Activated CD4-positive, alpha-beta T cell treated with anti-CD3 and anti-CD28 coated beads for 36 hours (primary cell): ENCODE measurements around the gene CCDC12. TPM values are rescaled to one million over a fixed set of nuclear protein-coding genes. Genes with fewer than 3 reads are reported as not detected.
"Not testable (repeated sequence)": the region's sequence is repeated elsewhere in the genome, so short reads cannot be mapped to it uniquely, and the experiment has no call there.

ENCODE experiments used
- ATAC-seq: fragments of 200-7000 bp; cut with Tn5 transposase; one replicate; pipeline ENCODE4 v1.10.0; 2021; ENCODE audit warnings: mild to moderate bottlenecking, moderate library complexity
- CTCF ChIA-PET: fragments of 350-600 bp; sonication (Branson Sonifier 250); formaldehyde crosslinking; loops from one replicate; lab custom pipeline; 2021; ENCODE audit warnings: antibody characterized with exemption; lab: Charles Lee
- POLR2A ChIA-PET: fragments of 350-600 bp; sonication (Branson Sonifier 250); formaldehyde crosslinking; loops from one replicate; lab custom pipeline; 2021; ENCODE audit warnings: antibody characterized with exemption, inconsistent platforms; lab: Charles Lee
- DNase-seq: peaks from one replicate; pipeline ENCODE4 v3.0.0-alpha.2; 2020
- H3K27ac Mint-ChIP-seq: one replicate; pipeline ENCODE4 v1.8.0; 2021; ENCODE audit warnings: mixed read lengths
- H3K27me3 Mint-ChIP-seq: one replicate; pipeline ENCODE4 v1.8.0; 2021; ENCODE audit warnings: mixed read lengths
- H3K36me3 Mint-ChIP-seq: one replicate; pipeline ENCODE4 v1.8.0; 2021; ENCODE audit warnings: low read depth, mixed read lengths
- H3K4me1 Mint-ChIP-seq: one replicate; pipeline ENCODE4 v1.8.0; 2021; ENCODE audit warnings: mixed read lengths
- H3K4me3 Mint-ChIP-seq: one replicate; pipeline ENCODE4 v1.8.0; 2021; ENCODE audit warnings: mild to moderate bottlenecking, moderate library complexity, mixed read lengths
- H3K9me3 Mint-ChIP-seq: one replicate; pipeline ENCODE4 v1.8.0; 2021; ENCODE audit warnings: low read depth, mixed read lengths
- intact Hi-C, 2 experiments: fragments of 100-400 bp; cut with DNase I in 1 of 2; cut with micrococcal nuclease in 1 of 2; formaldehyde crosslinking; loops; one replicate each; pipeline versions ENCODE4 v1.14.2 to v1.15.1; 2022 to 2024; cut with DNase I, micrococcal nuclease
- total RNA-seq, 2 experiments: library from RNA; stranded (reverse); gene quantifications; one replicate each; pipeline ENCODE4 v1.2.3, GENCODE V29; 2021

The CCDC12 gene
- total RNA-seq, 2 experiments from 2014 or later = 45.4 to 47.8 TPM

GRCh38 chr3:46964038-46964590 lies 12.4 kb downstream of the CCDC12 start:
- POLR2A ChIA-PET = not testable (repeated sequence)

GRCh38 chr3:46962990-46963389 lies 13.6 kb downstream of the CCDC12 start:
- ChIA-PET POLR2A (interaction anchor here (0.7 kb wide), 1 partner anchor 424 kb away, joined by 3 read pairs; no protein-coding TSS in a partner anchor), CTCF (interaction anchor here (1.0 kb wide), 1 partner anchor 54 kb away, joined by 6 read pairs; no protein-coding TSS in a partner anchor)
- H3K4me3 Mint-ChIP-seq = no peak overlapping the region
- peaks cover 86% of the 10 kb centered on the region for H3K4me1 Mint-ChIP-seq
- intact Hi-C loops = no loop called here
- no peaks in the 10 kb centered on the region for H3K9me3 Mint-ChIP-seq
- H3K27me3 Mint-ChIP-seq = no peaks in the 10 kb centered on the region
- DNase-seq (no peak), ATAC-seq (no peak)
- no peak overlapping the region for H3K27ac Mint-ChIP-seq
- H3K36me3 Mint-ChIP-seq = peaks cover 20% of the 10 kb centered on the region

More at GRCh38 chr3:46964038-46964590, 12.4 kb downstream of the CCDC12 start:
- H3K9me3 Mint-ChIP-seq, H3K27ac Mint-ChIP-seq, DNase-seq, H3K27me3 Mint-ChIP-seq, ATAC-seq, H3K4me3 Mint-ChIP-seq, intact Hi-C loops, CTCF ChIA-PET: not testable (repeated sequence)
- Mint-ChIP-seq H3K36me3 (peaks cover 15% of the 10 kb centered on the region), H3K4me1 (peaks cover 85% of the 10 kb centered on the region)

- Mint-ChIP-seq H3K4me1 (peaks cover 82% of the 10 kb centered on the region), H3K27ac (no peak overlapping the region), H3K4me3 (no peak overlapping the region), H3K9me3 (no peaks in the 10 kb centered on the region), H3K27me3 (no peaks in the 10 kb centered on the region), H3K36me3 (peaks cover 20% of the 10 kb centered on the region)
- CTCF ChIA-PET = interaction anchor here (1.0 kb wide), 1 partner anchor 53 kb away, joined by 6 read pairs; no protein-coding TSS in a partner anchor
- DNase-seq (no peak), ATAC-seq (no peak)
- intact Hi-C loops = no loop called here
- POLR2A ChIA-PET = no interaction called here
Measured at GRCh38 chr3:46962427-46962826, 14.1 kb downstream of the CCDC12 start.

DNA sequence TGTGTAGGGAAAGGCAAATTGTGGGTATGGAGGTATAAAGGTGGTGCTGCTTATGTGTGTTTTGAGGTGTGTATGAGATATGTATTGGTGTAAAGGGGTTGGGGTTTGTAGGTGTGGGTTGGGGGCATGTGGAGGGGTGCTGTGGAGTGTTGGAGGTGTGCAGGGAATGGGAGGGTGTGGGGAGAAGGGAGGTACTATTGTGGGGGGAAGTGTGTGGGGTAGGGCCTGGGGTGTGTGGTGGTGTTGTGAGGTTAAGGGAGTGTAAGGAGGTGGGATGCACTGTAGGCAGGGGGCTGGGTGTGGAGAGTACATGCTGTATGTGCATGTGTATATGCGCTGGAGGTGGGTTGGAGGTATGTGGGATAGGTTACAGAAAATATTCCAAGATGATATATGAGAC lies 15.7 kb downstream of the CCDC12 start:
- Mint-ChIP-seq H3K9me3 (no peaks in the 10 kb centered on the region), H3K4me1 (peaks cover 79% of the 10 kb centered on the region), H3K4me3 (no peak overlapping the region), H3K27me3 (no peaks in the 10 kb centered on the region), H3K36me3 (peaks cover 21% of the 10 kb centered on the region), H3K27ac (peak overlapping the region; percentile 88)
- DNase-seq (no peak), ATAC-seq (no peak)
- ChIA-PET CTCF (interaction anchor here (1.3 to 1.5 kb wide), 2 partner anchors 27 to 52 kb away, joined by 3 to 4 read pairs; no protein-coding TSS in a partner anchor), POLR2A (interaction anchor here (2.4 kb wide), 1 partner anchor 13 kb away, joined by 8 read pairs; no protein-coding TSS in a partner anchor)
- intact Hi-C loops = no loop called here

- Mint-ChIP-seq H3K36me3 (peaks cover 23% of the 10 kb centered on the region), H3K4me3 (peak overlapping the region; percentile 2), H3K9me3 (no peaks in the 10 kb centered on the region), H3K27ac (peak overlapping the region; percentile 88), H3K27me3 (no peaks in the 10 kb centered on the region), H3K4me1 (peaks cover 79% of the 10 kb centered on the region)
- intact Hi-C loops = no loop called here
- POLR2A ChIA-PET = interaction anchor here (1.6 to 2.4 kb wide), 2 partner anchors 13 to 16 kb away, joined by 5 to 8 read pairs; partner anchors contain the start of gene CCDC12
- DNase-seq (no peak), ATAC-seq (no peak)
- CTCF ChIA-PET = interaction anchor here (1.3 to 1.7 kb wide), 4 partner anchors 27 to 51 kb away, joined by 3 to 5 read pairs (median 4); no protein-coding TSS in a partner anchor
Measured at GRCh38 chr3:46960081-46960701, 16.4 kb downstream of the CCDC12 start.

- DNase-seq (peak; percentile 71), ATAC-seq (peak; percentile 92)
- H3K36me3 Mint-ChIP-seq = peaks cover 29% of the 10 kb centered on the region
- peak overlapping the region; percentile 2 for H3K4me3 Mint-ChIP-seq
- no peaks in the 10 kb centered on the region for H3K27me3 Mint-ChIP-seq
- H3K4me1 Mint-ChIP-seq = peaks cover 86% of the 10 kb centered on the region
- CTCF ChIA-PET = interaction anchor here (0.7 to 2.1 kb wide), 8 partner anchors 8 to 199 kb away, joined by 3 to 13 read pairs (median 5); no protein-coding TSS in a partner anchor
- POLR2A ChIA-PET = interaction anchor here (0.6 to 2.4 kb wide), 6 partner anchors 8 to 869 kb away, joined by 3 to 10 read pairs (median 4); partner anchors contain the start of gene CCDC12
- peak overlapping the region; percentile 88 for H3K27ac Mint-ChIP-seq
- intact Hi-C loops = loop anchor here (1.0 to 2.0 kb wide), 3 partner anchors 12 to 50 kb away; partner anchors contain the start of gene CCDC12 (in 1 of the 2)
- H3K9me3 Mint-ChIP-seq = no peaks in the 10 kb centered on the region
Measured at GRCh38 chr3:46959161-46959511, 17.4 kb downstream of the CCDC12 start.

GRCh38 chr3:46958467-46959160 lies 17.9 kb downstream of the CCDC12 start:
- POLR2A ChIA-PET = interaction anchor here (0.6 to 2.4 kb wide), 7 partner anchors 9 to 869 kb away, joined by 3 to 10 read pairs (median 3); partner anchors contain the start of gene CCDC12
- intact Hi-C loops = loop anchor here (1.0 to 2.0 kb wide), 3 partner anchors 11 to 50 kb away; partner anchors contain the start of gene CCDC12 (in 1 of the 2)
- Mint-ChIP-seq H3K4me1 (peaks cover 91% of the 10 kb centered on the region), H3K27me3 (no peaks in the 10 kb centered on the region), H3K27ac (peak overlapping the region; percentile 88), H3K36me3 (peaks cover 30% of the 10 kb centered on the region), H3K4me3 (peak overlapping the region; percentile 2), H3K9me3 (no peaks in the 10 kb centered on the region)
- no peak for ATAC-seq
- DNase-seq = no peak
- CTCF ChIA-PET = interaction anchor here (0.5 to 2.1 kb wide), 11 partner anchors 9 to 563 kb away, joined by 3 to 13 read pairs (median 4); no protein-coding TSS in a partner anchor

- peaks cover 91% of the 10 kb centered on the region for H3K4me1 Mint-ChIP-seq
- DNase-seq (no peak), ATAC-seq (no peak)
- H3K4me3 Mint-ChIP-seq = no peak overlapping the region
- POLR2A ChIA-PET = no interaction called here
- H3K36me3 Mint-ChIP-seq = peaks cover 21% of the 10 kb centered on the region
- peak overlapping the region; percentile 49 for H3K27ac Mint-ChIP-seq
- intact Hi-C loops = no loop called here
- H3K9me3 Mint-ChIP-seq = no peaks in the 10 kb centered on the region
- no peaks in the 10 kb centered on the region for H3K27me3 Mint-ChIP-seq
- CTCF ChIA-PET = interaction anchor here (0.6 to 2.1 kb wide), 3 partner anchors 9 to 1917 kb away, joined by 3 to 13 read pairs (median 7); no protein-coding TSS in a partner anchor
Measured at GRCh38 chr3:46957092-46957820, 19.3 kb downstream of the CCDC12 start.

DNA sequence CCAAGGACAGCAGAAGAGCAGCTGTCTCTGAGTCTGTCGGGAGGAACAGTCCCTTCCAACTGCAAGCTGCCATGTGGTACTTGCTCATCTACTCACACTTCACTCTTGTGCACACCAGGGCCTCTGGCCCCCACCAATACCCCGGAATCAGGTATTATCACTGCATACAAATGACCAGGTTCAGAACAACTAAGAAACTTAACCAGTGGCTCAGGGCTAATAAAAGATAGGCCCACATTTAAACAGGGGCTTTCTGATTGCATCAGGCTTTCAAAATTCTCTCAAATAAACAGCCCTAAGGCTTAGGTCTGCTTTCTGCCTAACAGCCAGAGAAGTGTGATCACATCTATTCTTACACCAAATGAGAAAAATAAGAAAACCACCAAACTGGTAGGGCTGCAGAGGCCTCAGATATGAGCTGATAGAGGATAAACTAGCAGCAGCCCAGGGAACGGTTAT lies 20.7 kb downstream of the CCDC12 start:
- intact Hi-C loops = no loop called here
- DNase-seq = no peak
- Mint-ChIP-seq H3K4me1 (peaks cover 87% of the 10 kb centered on the region), H3K36me3 (peaks cover 23% of the 10 kb centered on the region), H3K9me3 (no peaks in the 10 kb centered on the region), H3K4me3 (no peak overlapping the region), H3K27ac (peak overlapping the region; percentile 87), H3K27me3 (no peaks in the 10 kb centered on the region)
- ChIA-PET CTCF (interaction anchor here (0.8 kb wide), 1 partner anchor 13 kb away, joined by 3 read pairs; no protein-coding TSS in a partner anchor), POLR2A (no interaction called here)
- ATAC-seq = peak; percentile 14

- POLR2A ChIA-PET = no interaction called here
- intact Hi-C loops = no loop called here
Measured at GRCh38 chr3:46955157-46955556, 21.4 kb downstream of the CCDC12 start.

More at GRCh38 chr3:46955157-46955556, 21.4 kb downstream of the CCDC12 start:
- no peak for DNase-seq
- CTCF ChIA-PET = interaction anchor here (0.7 kb wide), 1 partner anchor 135 kb away, joined by 3 read pairs; no protein-coding TSS in a partner anchor
- Mint-ChIP-seq H3K36me3 (peaks cover 21% of the 10 kb centered on the region), H3K4me1 (peaks cover 85% of the 10 kb centered on the region), H3K27me3 (no peaks in the 10 kb centered on the region), H3K27ac (peak overlapping the region; percentile 87), H3K4me3 (no peak overlapping the region), H3K9me3 (no peaks in the 10 kb centered on the region)
- no peak for ATAC-seq
